Skin of body (tissue), 2 donors: ENCODE results near the gene GMPPA. TPM values are rescaled to one million over a fixed set of nuclear protein-coding genes. Genes with fewer than 3 reads are reported as not detected.
A peak's percentile ranks its signal among the peaks of the same experiment; 100 is the strongest.

Experiments
- DNase-seq: peaks from one replicate; lab custom pipeline; 2025; lab: John Stamatoyannopoulos, UW
- total RNA-seq: library from RNA; depleted of rRNA; stranded (reverse); fragments of >200 nt; gene quantifications from one replicate; pipeline ENCODE4 v1.2.3, GENCODE V29; 2014

GMPPA gene
- total RNA-seq = 21.8 TPM

DNA sequence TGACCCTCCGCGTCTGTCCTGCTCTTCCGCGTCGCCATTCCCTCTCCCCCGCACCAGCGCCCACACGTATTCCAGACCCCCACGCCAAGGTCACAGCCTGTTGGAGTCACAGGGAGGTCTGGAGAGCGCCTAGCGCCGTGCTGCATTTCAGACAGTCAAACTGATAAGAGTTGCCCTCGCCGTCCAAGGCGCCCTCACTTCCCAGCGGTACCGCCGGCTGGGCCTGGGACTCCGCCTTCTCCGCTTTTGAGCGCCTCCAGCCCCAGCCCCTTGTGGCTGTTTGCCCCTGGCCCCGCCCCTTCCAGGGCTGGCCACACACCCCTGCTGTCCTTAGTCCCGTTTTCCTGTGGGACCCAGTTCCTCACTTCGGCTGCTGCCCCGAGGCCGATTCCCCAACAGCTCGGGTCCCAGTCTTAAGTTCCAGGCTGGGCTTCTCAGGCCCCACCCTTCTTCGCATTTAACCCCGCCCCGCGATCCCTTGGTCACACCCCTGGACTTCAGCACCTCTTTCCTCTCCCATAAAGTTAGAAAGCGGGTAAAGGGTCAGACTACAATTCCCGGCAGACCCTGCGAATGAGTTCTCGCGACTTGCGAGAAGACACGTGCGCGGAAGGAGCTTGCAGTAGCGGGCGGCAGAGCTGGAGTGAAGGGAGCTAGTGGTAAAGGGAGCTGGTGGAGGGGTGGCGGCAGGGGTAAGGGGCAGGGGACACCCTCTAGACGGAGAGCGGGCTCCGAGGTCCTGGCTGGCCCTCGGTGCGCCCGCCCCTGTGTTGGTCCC, at the start of gene GMPPA:
TSS of gene GMPPA (plus strand) at position 612 of the 778 bp plus-strand sequence. CDS start 1,085 bp downstream, outside the sequence.
- DNase-seq = peak; percentile 99

DNA sequence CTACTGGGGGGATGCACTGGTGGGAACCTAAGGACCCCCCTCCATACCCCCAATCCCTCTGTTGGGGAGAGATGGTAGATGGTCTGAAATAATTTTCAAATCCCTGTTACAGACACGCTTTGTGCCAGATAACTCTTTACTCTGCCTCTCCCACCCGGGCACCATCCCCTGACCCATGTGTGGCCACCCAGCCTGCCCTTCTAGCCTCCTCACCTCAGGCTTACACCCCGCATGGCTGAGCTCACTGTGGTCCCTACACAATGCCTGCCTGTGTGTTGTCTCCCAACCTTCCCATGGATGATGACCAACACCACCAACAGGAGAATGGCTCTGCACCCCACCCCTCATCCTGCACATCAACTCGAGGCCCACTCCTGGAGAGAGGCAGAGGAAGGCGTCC, 49.1 kb upstream of the GMPPA start:
- no peak for DNase-seq

DNA sequence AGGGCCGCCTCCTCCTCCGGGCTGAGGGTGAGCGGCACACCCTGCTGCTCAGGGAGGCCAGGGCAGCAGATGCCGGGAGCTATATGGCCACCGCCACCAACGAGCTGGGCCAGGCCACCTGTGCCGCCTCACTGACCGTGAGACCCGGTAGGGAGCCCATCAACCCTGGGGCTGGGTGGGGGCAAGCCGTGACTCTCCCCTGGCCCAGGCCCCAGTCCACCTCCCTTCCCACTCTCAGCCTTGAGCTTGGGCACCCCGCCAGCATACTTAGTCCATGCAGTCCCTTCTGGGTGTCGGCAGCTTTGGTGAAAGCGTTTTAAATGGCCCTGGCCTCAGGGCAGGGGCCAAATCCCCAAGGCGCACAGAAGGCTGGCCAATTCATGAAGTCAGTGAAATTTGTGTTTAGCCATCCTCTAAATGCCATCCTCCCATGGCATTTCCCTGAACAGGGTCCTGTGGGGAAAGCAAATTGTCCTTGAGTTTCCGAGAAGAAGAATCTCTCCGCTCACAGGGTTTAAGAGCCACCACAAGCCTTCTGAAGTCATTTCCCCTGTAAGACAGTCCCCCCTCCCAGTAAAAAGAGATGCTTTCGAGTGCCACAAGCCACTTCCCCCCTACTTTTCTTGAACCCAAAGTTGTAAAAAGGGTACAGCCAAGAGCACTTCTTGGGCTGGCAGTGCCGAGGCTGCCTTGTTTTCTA, 46.9 kb upstream of the GMPPA start:
- no peak for DNase-seq

- no peak for DNase-seq
Observed at GRCh38 chr2:219452361-219453317, 46.1 kb upstream of the GMPPA start.

DNA sequence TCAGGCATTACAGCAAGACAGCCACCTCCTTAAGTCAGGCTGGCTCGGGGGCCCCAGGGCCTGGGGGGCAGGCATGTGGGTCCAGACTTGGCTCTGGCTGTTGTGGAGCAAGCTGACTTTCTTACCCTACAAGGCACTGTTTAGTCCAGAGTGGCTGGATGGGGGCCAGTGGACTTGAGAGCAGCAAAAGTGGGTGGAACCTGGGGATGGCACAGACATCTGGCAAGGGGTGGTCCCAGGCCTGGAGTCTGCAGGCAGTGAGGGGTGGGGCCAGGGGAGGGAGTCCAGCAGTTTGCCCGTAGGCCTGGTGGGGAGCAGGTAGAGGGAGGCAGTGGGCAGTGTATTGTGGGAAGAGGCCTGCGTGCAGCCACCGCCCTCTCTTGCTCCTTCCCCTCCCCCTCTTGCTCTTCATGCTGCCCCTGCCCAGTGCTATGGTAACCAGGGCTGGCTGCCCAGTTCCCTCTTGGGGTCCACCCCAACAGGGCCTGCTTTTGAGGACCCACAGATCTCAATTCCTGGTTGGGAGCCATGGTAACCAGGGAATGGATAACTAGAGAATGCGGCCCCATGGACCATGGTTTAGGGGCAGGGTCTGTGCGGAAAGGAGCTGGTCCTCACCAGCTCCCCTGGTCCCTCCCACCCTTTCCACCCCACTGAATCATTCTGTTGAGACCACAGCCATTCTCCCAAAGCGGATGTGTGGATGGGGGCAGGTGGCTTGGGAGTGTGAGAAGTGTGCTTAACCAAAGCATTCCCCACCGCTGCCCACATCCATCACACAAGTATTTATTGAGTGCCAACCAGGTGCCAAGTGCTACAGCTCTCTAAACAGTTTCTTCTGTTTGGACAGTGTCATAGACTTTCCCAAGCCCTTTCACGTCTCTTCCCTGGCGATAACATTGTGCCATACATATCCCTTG, 44.8 kb upstream of the GMPPA start:
- no peak for DNase-seq

DNA sequence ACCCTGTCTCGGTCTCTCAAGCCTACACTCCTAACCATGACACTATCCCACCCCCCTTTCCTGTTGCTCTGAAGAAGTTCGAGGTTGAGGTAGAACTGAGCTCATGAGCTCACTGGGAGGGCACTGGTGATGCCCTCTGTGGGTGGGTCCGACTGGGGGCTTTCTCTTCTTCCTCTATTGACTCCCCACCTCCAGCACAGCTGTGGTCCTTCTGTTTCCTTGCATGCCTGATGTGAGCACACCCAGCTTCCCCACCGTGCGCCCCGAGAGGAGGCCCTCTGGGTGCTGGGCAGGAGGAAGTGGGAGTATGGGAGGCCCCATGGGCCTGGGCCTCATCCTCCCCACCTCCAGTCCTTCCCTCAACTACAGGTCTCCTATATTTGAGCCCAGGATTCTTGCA, 43.1 kb upstream of the GMPPA start:
- no peak for DNase-seq

- no peak for DNase-seq
Observed at GRCh38 chr2:219457784-219458369, 40.8 kb upstream of the GMPPA start.

GRCh38 chr2:219458996-219459395, 39.7 kb upstream of the GMPPA start:
- no peak for DNase-seq

DNA sequence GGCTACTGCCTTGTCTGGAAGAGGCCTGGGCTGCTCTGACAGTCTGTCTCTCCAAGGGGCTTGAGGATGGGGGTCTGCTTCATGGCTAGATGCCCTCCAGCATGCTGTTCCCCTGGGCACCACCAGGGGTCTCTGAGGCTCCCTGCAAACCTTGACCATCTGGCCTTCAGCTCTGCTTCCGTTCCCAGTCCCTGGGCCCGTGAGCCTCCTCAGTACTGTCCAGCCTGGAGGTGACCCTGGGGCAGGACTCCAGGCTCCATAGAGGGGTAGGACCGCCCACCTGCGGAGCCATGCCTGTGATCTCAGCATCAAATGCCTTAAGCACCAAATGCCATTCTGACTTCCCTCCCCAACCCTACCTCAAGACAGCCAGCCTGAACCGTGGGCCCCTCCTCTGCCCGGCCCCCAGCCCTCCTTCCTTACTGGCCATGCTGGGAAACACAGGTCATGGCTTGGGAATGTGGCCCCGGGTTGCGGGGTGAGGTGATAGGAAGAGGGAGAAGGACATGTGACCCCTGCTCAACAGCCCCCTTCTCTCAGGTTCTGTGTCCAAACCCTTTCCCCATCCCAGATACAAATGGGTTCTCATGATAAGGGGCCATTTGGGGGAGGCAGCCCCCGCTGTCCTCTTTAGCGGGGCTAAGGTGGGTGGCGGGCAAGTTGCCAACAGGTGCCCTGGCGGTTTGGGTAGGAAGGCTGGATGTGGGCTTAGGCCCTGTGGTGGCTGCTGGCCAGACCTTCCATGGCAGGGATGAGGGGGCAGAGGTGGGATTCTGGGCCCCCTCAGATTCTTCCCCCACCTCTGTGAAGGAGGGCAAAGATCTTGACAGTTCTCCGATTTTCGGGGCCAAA, 39.0 kb upstream of the GMPPA start:
- DNase-seq = peak; percentile 45

DNA sequence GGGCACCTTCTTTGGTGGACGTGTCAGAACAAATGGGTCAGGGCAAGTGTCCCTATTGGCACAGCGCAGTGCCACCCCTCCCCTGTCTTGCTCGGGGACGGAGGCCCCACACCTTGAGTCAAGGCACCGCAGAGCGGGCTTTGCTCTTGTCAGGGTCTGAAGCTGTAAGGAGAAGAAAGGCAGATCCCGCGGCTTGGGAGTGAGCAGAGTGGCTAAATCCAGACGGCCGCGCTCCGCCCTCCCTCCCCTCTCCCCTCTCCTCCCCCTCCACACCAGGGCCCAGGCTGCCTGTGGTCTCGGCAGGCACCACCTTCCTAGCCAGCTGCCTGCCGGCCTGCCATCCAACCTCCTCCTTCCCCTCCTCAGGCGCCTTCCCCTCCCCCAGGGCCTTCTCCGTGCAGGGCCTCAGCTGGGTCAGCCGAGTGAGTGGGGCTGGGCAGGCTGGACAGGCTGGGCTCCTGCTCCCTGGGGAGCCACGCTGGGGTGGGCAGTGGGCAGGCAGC, 38.2 kb upstream of the GMPPA start:
- DNase-seq = no peak

- DNase-seq = no peak
Observed at GRCh38 chr2:219461047-219461514, 37.6 kb upstream of the GMPPA start.

- DNase-seq = no peak
Observed at GRCh38 chr2:219461669-219462068, 37.0 kb upstream of the GMPPA start.

DNA sequence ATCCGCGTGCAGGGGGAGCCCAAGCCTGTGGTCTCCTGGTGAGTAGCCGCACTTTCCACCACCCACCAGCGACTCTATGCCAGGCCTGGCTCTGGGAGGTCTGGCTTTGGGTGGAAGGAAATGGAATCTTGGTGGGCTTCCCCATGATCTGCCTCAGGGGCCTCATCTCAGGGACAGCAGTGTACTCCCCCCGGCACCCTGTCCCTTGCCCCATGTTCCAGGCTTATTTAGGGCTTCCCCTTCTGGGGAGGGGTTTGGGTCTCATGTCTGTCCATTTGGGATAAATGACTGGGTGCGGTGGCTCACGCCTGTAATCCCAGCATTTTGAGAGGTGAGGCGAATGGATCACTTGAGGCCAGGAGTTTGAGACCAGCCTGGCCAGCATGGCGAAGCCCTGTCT, 36.3 kb upstream of the GMPPA start:
- DNase-seq = no peak

GRCh38 chr2:219464286-219465032, 34.2 kb upstream of the GMPPA start:
- no peak for DNase-seq

- DNase-seq = no peak
Observed at GRCh38 chr2:219465659-219466561, 32.8 kb upstream of the GMPPA start.

DNA sequence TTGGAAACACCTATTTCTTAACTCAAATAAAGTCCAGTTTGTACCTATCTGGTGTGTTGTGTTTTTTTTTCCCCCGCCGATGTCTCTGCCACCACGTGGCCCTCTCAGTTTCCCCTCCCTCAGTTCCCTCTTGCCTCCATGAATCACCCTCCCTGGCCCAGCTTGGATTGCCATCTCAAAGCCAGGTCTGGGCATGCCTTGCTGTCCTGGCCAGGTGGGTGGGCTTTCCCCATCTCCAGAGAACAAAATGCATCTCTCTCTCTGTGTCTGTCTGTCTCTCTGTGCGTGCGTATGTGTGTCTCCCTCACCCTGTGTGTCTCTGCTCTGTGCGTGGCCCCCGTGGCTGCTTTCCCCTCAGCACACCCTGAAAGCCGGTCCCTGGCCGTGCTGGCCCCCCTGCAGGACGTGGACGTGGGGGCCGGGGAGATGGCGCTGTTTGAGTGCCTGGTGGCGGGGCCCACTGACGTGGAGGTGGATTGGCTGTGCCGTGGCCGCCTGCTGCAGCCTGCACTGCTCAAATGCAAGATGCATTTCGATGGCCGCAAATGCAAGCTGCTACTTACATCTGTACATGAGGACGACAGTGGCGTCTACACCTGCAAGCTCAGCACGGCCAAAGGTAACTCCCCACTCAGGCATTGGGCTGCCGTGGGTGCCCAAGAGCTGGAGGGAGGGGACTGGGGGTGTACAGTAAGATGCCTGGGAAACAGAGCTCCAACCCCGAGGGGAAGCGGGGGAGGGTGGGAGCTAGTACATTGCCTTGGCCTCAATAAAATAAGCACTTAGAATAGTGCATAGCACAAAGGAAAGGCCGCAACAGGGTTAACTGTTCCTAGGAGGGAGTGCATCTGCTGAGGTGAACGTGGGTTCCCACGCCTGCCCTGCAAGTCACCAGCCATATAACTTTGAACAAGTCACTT, 31.6 kb upstream of the GMPPA start:
- DNase-seq = no peak
